GM12878 (cell line): Measurements from ENCODE around the gene PCDHGA5. TPM values are rescaled to one million over a fixed set of nuclear protein-coding genes. Genes with fewer than 3 reads are reported as not detected.
"Not testable (repeated sequence)": the region's sequence is repeated elsewhere in the genome, so short reads cannot be mapped to it uniquely, and the experiment has no call there.

Experiments used
- ATAC-seq: fragments of 200-7000 bp; cut with Tn5 transposase; 3 replicates; pipeline ENCODE4 v1.9.1; 2020; ENCODE audit warnings: mild to moderate bottlenecking, moderate library complexity
- BruUV-seq: library from RNA; stranded (reverse); fragments of 400-500 nt; replicated peaks from 2 replicates; lab custom pipeline; 2021; lab: Mats Ljungman, UMichigan
- CTCF ChIA-PET: fragments of 300-600 bp; sonication (Branson Sonifier 250); formaldehyde crosslinking; extraction: SDS; loops from one replicate; lab custom pipeline; 2021; ENCODE audit warnings: inconsistent platforms; lab: Yijun Ruan, JAX
- POLR2A ChIA-PET: fragments of 350-600 bp; formaldehyde crosslinking; extraction: SDS; loops from one replicate; lab custom pipeline; 2021; ENCODE audit warnings: inconsistent platforms; lab: Charles Lee
- RAD21 ChIA-PET: fragments of 300-600 bp; sonication (Branson Sonifier 250); formaldehyde crosslinking; loops from one replicate; lab custom pipeline; 2023; ENCODE audit warnings: antibody characterized with exemption; ENCODE audit not compliant: unreplicated experiment; lab: Charles Lee
- SMC1A ChIA-PET: fragments of 300-600 bp; sonication (Branson Sonifier 250); formaldehyde crosslinking; loops from one replicate; lab custom pipeline; 2023; ENCODE audit not compliant: unreplicated experiment, uncharacterized antibody; lab: Charles Lee
- DNase-seq: peaks from one replicate; pipeline ENCODE4 v3.0.0-alpha.2; 2011; ENCODE audit warnings: low read depth, low spot score
- FAIRE-seq: peaks from 3 replicates; lab custom pipeline; 2011; peaks lifted over from hg19 to GRCh38; lab: Jason Lieb, UNC
- H2AFZ ChIP-seq: 2 replicates; pipeline ENCODE4 v1.6.0; 2011; ENCODE audit warnings: low read depth, low read length, control low read depth; ENCODE audit not compliant: control insufficient read depth
- H3K27ac ChIP-seq: 2 replicates; pipeline ENCODE4 v1.5.1; 2011; ENCODE audit warnings: control low read depth; ENCODE audit not compliant: control insufficient read depth, insufficient read depth
- H3K27me3 ChIP-seq, 2 experiments: replicated peaks in 1 of 2; 2 replicates each; pipeline versions ENCODE4 v1.6.0 to v1.6.1; 2011; ENCODE audit warnings: low read length in 1 of 2; ENCODE audit not compliant: control insufficient read depth in 2 of 2, insufficient read depth in 2 of 2
- H3K36me3 ChIP-seq, 2 experiments: 2 replicates each; pipeline ENCODE4 v1.5.1; 2011; ENCODE audit warnings: low read length in 1 of 2; ENCODE audit not compliant: control insufficient read depth in 2 of 2, insufficient read depth in 2 of 2
- H3K4me1 ChIP-seq: 2 replicates; pipeline ENCODE4 v1.6.1; 2011; ENCODE audit warnings: mild to moderate bottlenecking, low read length, moderate library complexity, mixed read lengths; ENCODE audit not compliant: control insufficient read depth, insufficient read depth
- H3K4me2 ChIP-seq: 2 replicates; pipeline ENCODE4 v1.6.0; 2011; ENCODE audit warnings: control low read depth; ENCODE audit not compliant: control insufficient read depth, insufficient read depth
- H3K4me3 ChIP-seq: fragments of 200-600 bp; sonication (generic); 2 replicates; pipeline ENCODE4 v1.5.1; 2016
- H3K79me2 ChIP-seq: 2 replicates; pipeline ENCODE4 v1.6.0; 2011; ENCODE audit warnings: low read length; ENCODE audit not compliant: control insufficient read depth, insufficient read depth
- H3K9ac ChIP-seq: 2 replicates; pipeline ENCODE4 v1.8.0; 2011; ENCODE audit warnings: low read length, control low read depth, mixed read lengths; ENCODE audit not compliant: control insufficient read depth, insufficient read depth
- H3K9me3 ChIP-seq: replicated peaks from 3 replicates; pipeline ENCODE4 v1.5.1; 2011; ENCODE audit warnings: mild to moderate bottlenecking, low read length; ENCODE audit not compliant: control insufficient read depth, insufficient read depth
- H4K20me1 ChIP-seq: 2 replicates; pipeline ENCODE4 v1.6.0; 2011; ENCODE audit not compliant: control insufficient read depth, insufficient read depth
- IKZF2 ChIP-seq, 2 experiments: fragments of 450-650 bp; IDR thresholded peaks; 2 replicates each; pipeline ENCODE4 v1.6.1; 2017; ENCODE audit warnings: mild to moderate bottlenecking in 2 of 2, moderate library complexity in 2 of 2
- RAD21 ChIP-seq: IDR thresholded peaks from 2 replicates; pipeline ENCODE4 v1.6.1; 2011; ENCODE audit warnings: mild to moderate bottlenecking, low read depth, low read length, moderate library complexity; ENCODE audit not compliant: insufficient read depth
- ZNF384 ChIP-seq: IDR thresholded peaks from 2 replicates; pipeline ENCODE4 v1.6.1; 2012; ENCODE audit warnings: low read depth, mild to moderate bottlenecking, low read length, improper control_type of control experiment, borderline replicate concordance
- WGBS: methylation state at CpG from one replicate; pipeline ENCODE4 v1.1.6; 2016; ENCODE audit warnings: low lambda C conversion rate; ENCODE audit not compliant: insufficient replicate concordance, insufficient coverage; ENCODE audit errors: missing lambda C conversion rate; 5-methylcytosine and 5-hydroxymethylcytosine counted together
- in situ Hi-C: fragments of 300-500 bp; cut with MboI; formaldehyde crosslinking; loops from 9 replicates; pipeline ENCODE4 v1.14.3; 2018; ENCODE audit warnings: mixed read lengths
- intact Hi-C: fragments of 100-400 bp; cut with micrococcal nuclease; formaldehyde crosslinking; loops from one replicate; pipeline ENCODE4 v1.14.2; 2022; ENCODE audit not compliant: unreplicated experiment
- polyA plus RNA-seq, 11 experiments: library from polyadenylated mRNA; depleted of rRNA in 4 of 11; unstranded in 6 of 11; stranded (reverse) in 5 of 11; fragments of >200 nt; fragmentation: Nextera tagmentation in 4 of 11; fragmentation: Illumina TruSeq in 1 of 11; extraction: Ambion mirVana in 4 of 11; extraction: Trizol in 1 of 11; gene quantifications; 1 replicate in 1 of 11; 2 replicates in 10 of 11; pipeline versions ENCODE4 v1.2.1 to v1.2.3, GENCODE V29; 2011 to 2016; ENCODE audit warnings: inconsistent platforms in 2 of 11, missing spikeins in 2 of 11, low read depth in 1 of 11
- total RNA-seq, 4 experiments: library from RNA; depleted of rRNA in 3 of 4; stranded (reverse); fragments of >200 nt in 3 of 4; fragmentation: Illumina TruSeq in 1 of 4; extraction: Trizol in 1 of 4; gene quantifications; 2 replicates each; pipeline versions ENCODE4 v1.2.1 to v1.2.3, GENCODE V29; 2013 to 2021
- TF ChIP-seq, protein P1 (sequence below), 3 experiments: IDR thresholded peaks in 2 of 3; conservative IDR thresholded peaks in 1 of 3; 2 replicates each; pipeline ENCODE4 v1.5.1; 2011; ENCODE audit warnings: low read depth in 3 of 3, low read length in 3 of 3, mild to moderate bottlenecking in 3 of 3, control low read depth in 2 of 3, moderate library complexity in 2 of 3, inconsistent platforms in 1 of 3, mixed read lengths in 1 of 3; ENCODE audit not compliant: control insufficient read depth in 2 of 3, insufficient read depth in 1 of 3; ENCODE audit errors: extremely low read depth in 1 of 3

PCDHGA5 gene
- total and polyA plus RNA-seq, 10 of the 15 experiments (the other 5 are each of a cell fraction or from before 2014, with no cell fraction given) = 0.10 to 0.23 (median 0.16) TPM; not detected in 4

DNA sequence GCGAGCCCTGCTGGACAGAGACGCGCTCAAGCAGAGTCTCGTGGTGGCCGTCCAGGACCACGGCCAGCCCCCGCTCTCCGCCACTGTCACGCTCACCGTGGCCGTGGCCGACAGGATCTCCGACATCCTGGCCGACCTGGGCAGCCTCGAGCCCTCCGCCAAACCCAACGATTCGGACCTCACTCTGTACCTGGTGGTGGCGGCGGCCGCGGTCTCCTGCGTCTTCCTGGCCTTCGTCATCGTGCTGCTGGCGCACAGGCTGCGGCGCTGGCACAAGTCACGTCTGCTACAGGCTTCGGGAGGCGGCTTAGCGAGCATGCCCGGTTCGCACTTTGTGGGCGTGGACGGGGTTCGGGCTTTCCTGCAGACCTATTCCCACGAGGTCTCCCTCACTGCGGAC is 31.4 kb upstream of the PCDHGA5 start:
- H3K4me2 ChIP-seq, FAIRE-seq, intact Hi-C loops, H3K79me2 ChIP-seq, H3K27me3 ChIP-seq, H3K9me3 ChIP-seq, H3K36me3 ChIP-seq, H3K4me3 ChIP-seq, in situ Hi-C loops, POLR2A ChIA-PET, H2AFZ ChIP-seq, BruUV-seq, H4K20me1 ChIP-seq, H3K27ac ChIP-seq, H3K4me1 ChIP-seq, SMC1A ChIA-PET, DNase-seq, ATAC-seq, RAD21 ChIA-PET, H3K9ac ChIP-seq: not testable (repeated sequence)
- 87% methylated on average over 30 of the region's 39 CpGs for WGBS
- CTCF ChIA-PET = interaction anchor here (1.3 kb wide), 1 partner anchor 13 kb away, joined by 4 read pairs; no protein-coding TSS in a partner anchor

DNA sequence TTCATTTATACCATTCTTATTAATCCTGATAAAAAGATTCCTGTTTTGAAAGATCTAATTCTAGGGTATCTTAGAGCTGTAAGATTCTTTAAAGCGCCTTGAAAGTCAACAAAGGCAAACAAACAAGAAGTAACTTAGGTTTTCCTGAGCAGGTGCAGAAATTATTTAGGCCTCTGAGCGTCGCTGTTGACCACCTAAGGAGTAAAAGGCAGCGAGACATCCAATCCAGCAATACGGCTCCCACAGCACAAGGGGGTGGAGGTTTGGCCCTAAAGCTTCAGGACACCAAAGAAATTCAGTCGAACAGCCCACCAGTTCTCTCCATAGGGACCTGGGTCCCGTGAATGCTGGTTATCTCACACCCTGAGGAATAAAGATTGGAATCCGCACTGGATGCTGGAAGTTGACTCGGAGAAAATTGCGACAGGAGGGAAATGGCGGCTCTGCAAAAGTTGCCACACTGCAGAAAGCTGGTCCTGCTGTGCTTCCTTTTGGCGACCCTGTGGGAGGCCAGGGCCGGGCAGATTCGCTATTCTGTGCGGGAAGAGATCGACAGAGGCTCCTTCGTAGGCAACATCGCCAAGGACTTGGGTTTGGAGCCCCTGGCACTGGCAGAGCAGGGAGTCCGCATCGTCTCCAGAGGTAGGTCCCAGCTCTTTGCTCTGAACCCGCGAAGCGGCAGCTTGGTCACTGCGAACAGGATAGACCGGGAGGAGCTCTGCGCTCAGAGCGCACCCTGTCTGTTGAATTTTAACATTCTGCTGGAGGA is 25.2 kb upstream of the PCDHGA5 start, which contains the start of gene PCDHGA2:
TSS of gene PCDHGA2 (plus strand) at position 223 of the 769 bp plus-strand sequence.
- H3K36me3 ChIP-seq = no peaks in the 10 kb centered on the region
- H3K27ac ChIP-seq = no peak within 1 kb of the TSS
- no peak for DNase-seq
- no peaks in the 10 kb centered on the region; the same call in 1 of the 3 replicates for H3K9me3 ChIP-seq
- no peak within 1 kb of the TSS for H3K4me3 ChIP-seq
- no peak for TF ChIP-seq IKZF2 (IDR thresholded peaks at IDR 0.05)
- TF ChIP-seq, protein P1, sequence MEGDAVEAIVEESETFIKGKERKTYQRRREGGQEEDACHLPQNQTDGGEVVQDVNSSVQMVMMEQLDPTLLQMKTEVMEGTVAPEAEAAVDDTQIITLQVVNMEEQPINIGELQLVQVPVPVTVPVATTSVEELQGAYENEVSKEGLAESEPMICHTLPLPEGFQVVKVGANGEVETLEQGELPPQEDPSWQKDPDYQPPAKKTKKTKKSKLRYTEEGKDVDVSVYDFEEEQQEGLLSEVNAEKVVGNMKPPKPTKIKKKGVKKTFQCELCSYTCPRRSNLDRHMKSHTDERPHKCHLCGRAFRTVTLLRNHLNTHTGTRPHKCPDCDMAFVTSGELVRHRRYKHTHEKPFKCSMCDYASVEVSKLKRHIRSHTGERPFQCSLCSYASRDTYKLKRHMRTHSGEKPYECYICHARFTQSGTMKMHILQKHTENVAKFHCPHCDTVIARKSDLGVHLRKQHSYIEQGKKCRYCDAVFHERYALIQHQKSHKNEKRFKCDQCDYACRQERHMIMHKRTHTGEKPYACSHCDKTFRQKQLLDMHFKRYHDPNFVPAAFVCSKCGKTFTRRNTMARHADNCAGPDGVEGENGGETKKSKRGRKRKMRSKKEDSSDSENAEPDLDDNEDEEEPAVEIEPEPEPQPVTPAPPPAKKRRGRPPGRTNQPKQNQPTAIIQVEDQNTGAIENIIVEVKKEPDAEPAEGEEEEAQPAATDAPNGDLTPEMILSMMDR (IDR thresholded peaks at IDR 0.05 in 2 of 3, conservative IDR thresholded peaks at IDR 0.05 in 1 of 3; ENCODE audit: control insufficient read depth in 2 of 3, extremely low read depth in 1 of 3, insufficient read depth in 1 of 3, low read depth in 3 of 3, low read length in 3 of 3) = peak; percentile 16 to 46 (median 40); a peak in 5 of 6 replicates
- no peak for TF ChIP-seq ZNF384
- peak; percentile 42 for TF ChIP-seq RAD21
- in situ Hi-C loops (no loop called here), intact Hi-C loops (no loop called here)
- peak; percentile 49 for ATAC-seq
- H3K27me3 ChIP-seq = no peaks in the 10 kb centered on the region
- 42% methylated on average over 27 of the region's 27 CpGs for WGBS
- H4K20me1 ChIP-seq = no peaks in the 10 kb centered on the region
- no peak within 1 kb of the TSS for H3K9ac ChIP-seq
- FAIRE-seq = no peak
- H2AFZ ChIP-seq = no peak within 1 kb of the TSS
- ChIA-PET SMC1A (interaction anchor here (1.3 to 1.6 kb wide), 2 partner anchors 10 to 225 kb away, joined by 3 to 6 read pairs; no protein-coding TSS in a partner anchor), RAD21 (interaction anchor here (0.7 kb wide), 1 partner anchor 225 kb away, joined by 3 read pairs; no protein-coding TSS in a partner anchor), CTCF (interaction anchor here (1.4 to 1.7 kb wide), 2 partner anchors 16 to 18 kb away, joined by 5 read pairs; partner anchors contain the start of gene TAF7), POLR2A (no interaction called here)
- no peak within 1 kb of the TSS for H3K4me2 ChIP-seq
- BruUV-seq = no TSS peak
- no peaks in the 10 kb centered on the region for H3K79me2 ChIP-seq
- H3K4me1 ChIP-seq = no peaks in the 10 kb centered on the region

DNA sequence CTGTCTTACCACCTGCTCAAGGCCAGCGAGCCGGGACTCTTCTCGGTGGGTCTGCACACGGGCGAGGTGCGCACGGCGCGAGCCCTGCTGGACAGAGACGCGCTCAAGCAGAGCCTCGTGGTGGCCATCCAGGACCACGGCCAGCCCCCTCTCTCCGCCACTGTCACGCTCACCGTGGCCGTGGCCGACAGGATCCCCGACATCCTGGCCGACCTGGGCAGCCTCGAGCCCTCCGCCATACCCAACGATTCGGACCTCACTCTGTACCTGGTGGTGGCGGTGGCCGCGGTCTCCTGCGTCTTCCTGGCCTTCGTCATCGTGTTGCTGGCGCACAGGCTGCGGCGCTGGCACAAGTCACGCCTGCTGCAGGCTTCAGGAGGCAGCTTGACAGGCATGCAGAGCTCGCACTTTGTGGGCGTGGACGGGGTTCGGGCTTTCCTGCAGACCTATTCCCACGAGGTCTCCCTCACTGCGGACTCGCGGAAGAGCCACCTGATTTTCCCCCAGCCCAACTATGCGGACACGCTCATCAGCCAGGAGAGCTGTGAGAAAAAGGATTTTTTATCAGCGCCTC is 23.1 kb upstream of the PCDHGA5 start:
- BruUV-seq, H3K4me1 ChIP-seq, H3K9ac ChIP-seq, H3K9me3 ChIP-seq, SMC1A ChIA-PET, CTCF ChIA-PET, H3K27me3 ChIP-seq, H3K4me2 ChIP-seq, ATAC-seq, H4K20me1 ChIP-seq, in situ Hi-C loops, RAD21 ChIA-PET, H3K36me3 ChIP-seq, H3K27ac ChIP-seq, intact Hi-C loops, FAIRE-seq, DNase-seq, POLR2A ChIA-PET, H2AFZ ChIP-seq, H3K4me3 ChIP-seq, H3K79me2 ChIP-seq: not testable (repeated sequence)
- WGBS = 77% methylated on average over 36 of the region's 45 CpGs
